ENCODE data around the gene LCOR. TPM values are rescaled to one million over a fixed set of nuclear protein-coding genes. Genes with fewer than 3 reads are reported as not detected.

Gene LCOR
- total and polyA plus RNA-seq, 2 donors (not counting 1 experiment from before 2014, with no cell fraction given) = 15.0 to 15.7 TPM

DNA sequence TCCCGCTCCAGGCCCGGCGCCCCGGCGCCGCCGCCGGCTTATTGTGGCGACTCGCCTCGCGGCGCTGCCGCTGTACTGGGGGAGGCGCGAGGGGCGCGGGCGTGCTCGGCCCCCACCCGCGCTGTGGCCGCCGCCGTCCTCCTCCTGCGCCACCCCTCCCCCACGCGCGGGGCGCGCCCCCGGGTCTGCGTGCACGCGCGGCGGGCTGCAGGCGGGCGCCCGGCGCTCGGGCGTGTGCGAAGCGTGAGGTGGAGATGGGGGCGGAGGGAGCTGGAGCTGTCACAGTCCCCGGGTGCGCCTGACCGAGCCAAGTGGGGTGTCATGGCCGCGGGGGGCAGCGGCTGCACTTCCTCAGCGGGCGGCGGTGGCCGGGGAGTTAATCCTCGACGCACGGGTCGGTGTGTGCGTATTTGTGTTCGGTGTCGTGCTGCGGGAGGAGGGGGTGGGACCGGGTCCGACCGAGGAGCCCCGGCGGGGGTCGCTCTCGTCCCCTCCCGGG is 672 bp downstream of the LCOR start:
- peak; percentile 67 for DNase-seq (ENCODE audit: low read depth in 2 of 2)
- Histone ChIP-seq H3K4me2 (ENCODE audit: extremely low read depth, insufficient read depth, low read length) (peak overlapping the region; percentile 36), H3K4me3 (replicated peaks in 1 of 4; ENCODE audit: control extremely low read depth in 1 of 4, insufficient read depth in 1 of 4, low read depth in 3 of 4, low read length in 4 of 4) (peak overlapping the region; percentile 32 to 87 (median 51)), H4K20me1 (ENCODE audit: control insufficient read depth, extremely low read depth, insufficient read depth, low read length) (no peaks in the 10 kb centered on the region), H3K9ac (ENCODE audit: insufficient read depth, low read length) (peak overlapping the region; percentile 67), H3K9me3 (ENCODE audit: control insufficient read depth, insufficient read depth, low read depth, low read length) (no peaks in the 10 kb centered on the region), H2AFZ (ENCODE audit: low read length) (no peak overlapping the region), H3K27me3 (ENCODE audit: control insufficient read depth, insufficient read depth, low read length) (no peaks in the 10 kb centered on the region), H3K27ac (ENCODE audit: insufficient read depth, low read length) (peak overlapping the region; percentile 26), H3K36me3 (ENCODE audit: control insufficient read depth, insufficient read depth, low read length) (no peaks in the 10 kb centered on the region), H3K79me2 (ENCODE audit: control insufficient read depth, insufficient read depth, low read length) (peaks cover 50% of the 10 kb centered on the region), H3K4me1 (ENCODE audit: control insufficient read depth, extremely low read depth, insufficient read depth, low read length) (peaks cover 4% of the 10 kb centered on the region)
- TF ChIP-seq EZH2 (IDR thresholded peaks at IDR 0.05; ENCODE audit: low read length, missing control alignments) = no peak
- TF ChIP-seq, protein P1, sequence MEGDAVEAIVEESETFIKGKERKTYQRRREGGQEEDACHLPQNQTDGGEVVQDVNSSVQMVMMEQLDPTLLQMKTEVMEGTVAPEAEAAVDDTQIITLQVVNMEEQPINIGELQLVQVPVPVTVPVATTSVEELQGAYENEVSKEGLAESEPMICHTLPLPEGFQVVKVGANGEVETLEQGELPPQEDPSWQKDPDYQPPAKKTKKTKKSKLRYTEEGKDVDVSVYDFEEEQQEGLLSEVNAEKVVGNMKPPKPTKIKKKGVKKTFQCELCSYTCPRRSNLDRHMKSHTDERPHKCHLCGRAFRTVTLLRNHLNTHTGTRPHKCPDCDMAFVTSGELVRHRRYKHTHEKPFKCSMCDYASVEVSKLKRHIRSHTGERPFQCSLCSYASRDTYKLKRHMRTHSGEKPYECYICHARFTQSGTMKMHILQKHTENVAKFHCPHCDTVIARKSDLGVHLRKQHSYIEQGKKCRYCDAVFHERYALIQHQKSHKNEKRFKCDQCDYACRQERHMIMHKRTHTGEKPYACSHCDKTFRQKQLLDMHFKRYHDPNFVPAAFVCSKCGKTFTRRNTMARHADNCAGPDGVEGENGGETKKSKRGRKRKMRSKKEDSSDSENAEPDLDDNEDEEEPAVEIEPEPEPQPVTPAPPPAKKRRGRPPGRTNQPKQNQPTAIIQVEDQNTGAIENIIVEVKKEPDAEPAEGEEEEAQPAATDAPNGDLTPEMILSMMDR (conservative IDR thresholded peaks at IDR 0.05 in 1 of 2, IDR thresholded peaks at IDR 0.05 in 1 of 2; ENCODE audit: low read depth in 1 of 2, low read length in 2 of 2) = no peak

DNA sequence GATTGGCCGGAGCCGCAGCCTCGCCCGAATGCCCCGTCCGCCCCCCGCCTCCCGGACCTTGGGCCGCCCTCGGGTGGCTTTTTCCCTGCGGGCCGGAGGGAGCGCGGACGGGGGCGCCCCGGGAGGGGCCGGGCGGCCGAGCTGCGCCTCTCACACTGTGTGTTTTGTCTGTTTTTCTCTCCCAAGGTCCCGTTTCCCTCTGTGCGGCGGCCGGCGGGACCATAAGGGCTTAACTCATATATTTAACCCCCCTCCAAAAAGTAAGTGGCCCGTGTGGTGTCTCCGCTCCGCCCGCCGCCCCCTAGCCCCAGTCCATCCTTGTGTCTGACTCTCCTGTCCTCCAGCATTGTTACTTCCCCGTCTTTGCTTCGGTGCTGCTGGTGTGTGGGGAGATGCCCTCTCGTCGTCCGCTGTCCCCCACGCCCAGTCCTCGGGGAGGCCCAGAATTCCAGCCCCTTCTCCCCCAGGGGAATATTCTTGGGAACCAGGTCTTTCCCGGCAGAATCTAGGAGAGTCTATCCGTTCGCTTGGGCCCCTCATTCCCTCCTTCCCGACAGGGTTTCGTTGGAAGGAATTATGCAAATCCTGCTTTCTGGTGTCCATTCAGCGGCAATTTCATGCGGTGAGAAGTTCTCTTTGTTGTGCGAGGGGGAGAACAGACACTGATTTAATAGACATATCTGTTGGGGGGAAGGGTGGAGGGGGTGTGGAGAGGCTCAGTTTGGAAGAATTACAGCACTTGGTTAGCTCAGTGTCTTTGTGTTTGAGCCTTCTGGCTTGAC is 1.3 kb downstream of the LCOR start:
- Histone ChIP-seq H3K9me3 (ENCODE audit: control insufficient read depth, insufficient read depth, low read depth, low read length) (no peaks in the 10 kb centered on the region), H3K27me3 (ENCODE audit: control insufficient read depth, insufficient read depth, low read length) (no peaks in the 10 kb centered on the region), H3K36me3 (ENCODE audit: control insufficient read depth, insufficient read depth, low read length) (no peaks in the 10 kb centered on the region), H2AFZ (ENCODE audit: low read length) (no peak overlapping the region), H3K4me3 (replicated peaks in 1 of 4; ENCODE audit: control extremely low read depth in 1 of 4, insufficient read depth in 1 of 4, low read depth in 3 of 4, low read length in 4 of 4) (peak overlapping the region; percentile 32 to 90 (median 68)), H3K79me2 (ENCODE audit: control insufficient read depth, insufficient read depth, low read length) (peaks cover 56% of the 10 kb centered on the region), H4K20me1 (ENCODE audit: control insufficient read depth, extremely low read depth, insufficient read depth, low read length) (no peaks in the 10 kb centered on the region), H3K27ac (ENCODE audit: insufficient read depth, low read length) (peak overlapping the region; percentile 26), H3K9ac (ENCODE audit: insufficient read depth, low read length) (peak overlapping the region; percentile 67), H3K4me1 (ENCODE audit: control insufficient read depth, extremely low read depth, insufficient read depth, low read length) (peaks cover 4% of the 10 kb centered on the region), H3K4me2 (ENCODE audit: extremely low read depth, insufficient read depth, low read length) (peak overlapping the region; percentile 36)
- TF ChIP-seq EZH2 (IDR thresholded peaks at IDR 0.05; ENCODE audit: low read length, missing control alignments) = no peak
- TF ChIP-seq, protein P1 (conservative IDR thresholded peaks at IDR 0.05 in 1 of 2, IDR thresholded peaks at IDR 0.05 in 1 of 2; ENCODE audit: low read depth in 1 of 2, low read length in 2 of 2) = no peak
- DNase-seq (ENCODE audit: low read depth in 2 of 2) = peak; percentile 23 to 54

DNA sequence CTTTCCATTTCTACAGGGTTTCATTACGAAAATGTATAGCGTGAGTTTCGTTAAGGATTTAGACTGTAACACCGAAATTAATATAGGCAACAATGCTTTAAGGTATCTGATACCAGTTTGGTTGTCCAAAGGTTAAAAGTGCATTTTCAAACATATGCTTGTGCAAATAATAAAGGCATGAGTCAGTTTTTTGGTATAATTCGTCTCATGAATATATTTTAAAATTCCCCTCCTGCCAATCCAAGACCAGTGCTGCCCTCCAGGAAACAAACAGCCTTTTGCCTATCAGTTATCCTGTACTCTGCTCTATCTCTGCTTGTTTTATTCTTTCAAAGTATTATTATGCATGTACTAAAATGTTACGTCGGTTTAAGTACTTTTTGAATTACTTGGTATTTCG is 2.0 kb downstream of the LCOR start:
- peak; percentile 20 to 30 for DNase-seq (ENCODE audit: low read depth in 2 of 2)
- peak overlapping the region; percentile 32 to 90 (median 68) for H3K4me3 ChIP-seq (replicated peaks in 1 of 4; ENCODE audit: control extremely low read depth in 1 of 4, insufficient read depth in 1 of 4, low read depth in 3 of 4, low read length in 4 of 4)

More for the DNA sequence above, 2.0 kb downstream of the LCOR start:
- Histone ChIP-seq H3K4me2 (ENCODE audit: extremely low read depth, insufficient read depth, low read length) (peak overlapping the region; percentile 36), H2AFZ (ENCODE audit: low read length) (no peak overlapping the region), H3K27ac (ENCODE audit: insufficient read depth, low read length) (peak overlapping the region; percentile 26), H4K20me1 (ENCODE audit: control insufficient read depth, extremely low read depth, insufficient read depth, low read length) (peaks cover under 1% of the 10 kb centered on the region), H3K79me2 (ENCODE audit: control insufficient read depth, insufficient read depth, low read length) (peaks cover 63% of the 10 kb centered on the region), H3K36me3 (ENCODE audit: control insufficient read depth, insufficient read depth, low read length) (no peaks in the 10 kb centered on the region), H3K27me3 (ENCODE audit: control insufficient read depth, insufficient read depth, low read length) (no peaks in the 10 kb centered on the region), H3K4me1 (ENCODE audit: control insufficient read depth, extremely low read depth, insufficient read depth, low read length) (peaks cover 4% of the 10 kb centered on the region), H3K9ac (ENCODE audit: insufficient read depth, low read length) (no peak overlapping the region), H3K9me3 (ENCODE audit: control insufficient read depth, insufficient read depth, low read depth, low read length) (no peaks in the 10 kb centered on the region)
- TF ChIP-seq, protein P1 (conservative IDR thresholded peaks at IDR 0.05 in 1 of 2, IDR thresholded peaks at IDR 0.05 in 1 of 2; ENCODE audit: low read depth in 1 of 2, low read length in 2 of 2) = no peak
- TF ChIP-seq EZH2 (IDR thresholded peaks at IDR 0.05; ENCODE audit: low read length, missing control alignments) = no peak

All from fibroblast of lung (primary cell).